BJ (cell line): ENCODE measurements around the gene HDC. TPM values are rescaled to one million over a fixed set of nuclear protein-coding genes. Genes with fewer than 3 reads are reported as not detected.

Source experiments
- CTCF ChIA-PET: fragments of 350-600 bp; formaldehyde crosslinking; extraction: SDS; loops from one replicate; lab custom pipeline; 2021; ENCODE audit warnings: antibody characterized with exemption, inconsistent platforms; lab: Yijun Ruan, JAX
- POLR2A ChIA-PET: fragments of 300-600 bp; sonication (Branson Sonifier 250); formaldehyde crosslinking; extraction: SDS; loops from one replicate; lab custom pipeline; 2021; ENCODE audit warnings: antibody characterized with exemption; lab: Charles Lee
- DNase-seq: peaks from one replicate; pipeline ENCODE4 v3.0.0-alpha.2; 2011; ENCODE audit warnings: low read depth
- H3K27me3 ChIP-seq: 2 replicates; pipeline ENCODE4 v1.6.0; 2011; ENCODE audit warnings: low read length; ENCODE audit not compliant: control insufficient read depth, insufficient read depth
- H3K36me3 ChIP-seq: 2 replicates; pipeline ENCODE4 v1.5.1; 2011; ENCODE audit warnings: low read length; ENCODE audit not compliant: control insufficient read depth, insufficient read depth
- H3K4me3 ChIP-seq: 2 replicates; pipeline ENCODE4 v1.5.1; 2011; ENCODE audit warnings: low read depth, mild to moderate bottlenecking, control low read depth, low read length
- CTCF ChIP-seq: IDR thresholded peaks from 2 replicates; pipeline ENCODE4 v1.5.1; 2011; ENCODE audit warnings: low read depth, mild to moderate bottlenecking, control low read depth, inconsistent platforms, low read length, moderate library complexity; ENCODE audit not compliant: insufficient read depth
- polyA plus RNA-seq: library from polyadenylated mRNA; depleted of rRNA; stranded (reverse); fragments of >200 nt; gene quantifications from 2 replicates; pipeline ENCODE4 v1.2.3, GENCODE V29; 2011

The HDC gene
- polyA plus RNA-seq, 1 experiment, result not detected

GRCh38 chr15:50267577-50267976 lies 2.1 kb upstream of the HDC start:
- ChIA-PET CTCF (no interaction called here), POLR2A (no interaction called here)
- Histone ChIP-seq H3K27me3 (no peaks in the 10 kb centered on the region; the same call in 1 of the 2 replicates), H3K4me3 (no peak overlapping the region), H3K36me3 (no peaks in the 10 kb centered on the region)
- DNase-seq, result no peak
- TF ChIP-seq CTCF, result no peak

- Histone ChIP-seq H3K4me3 (no peak overlapping the region), H3K36me3 (no peaks in the 10 kb centered on the region), H3K27me3 (no peaks in the 10 kb centered on the region; the same call in 1 of the 2 replicates)
- ChIA-PET POLR2A (no interaction called here), CTCF (no interaction called here)
- TF ChIP-seq CTCF, result no peak
- no peak for DNase-seq
These were observed 3.0 kb downstream of the HDC start for GRCh38 chr15:50262533-50262932.

- DNase-seq, result no peak
- TF ChIP-seq CTCF, result no peak
- Histone ChIP-seq H3K36me3 (no peaks in the 10 kb centered on the region), H3K27me3 (no peaks in the 10 kb centered on the region; the same call in 1 of the 2 replicates), H3K4me3 (no peak overlapping the region)
- ChIA-PET POLR2A (no interaction called here), CTCF (interaction anchor here (0.5 kb wide), 1 partner anchor 16 kb away, joined by 3 read pairs; no protein-coding TSS in a partner anchor)
These were observed 3.5 kb downstream of the HDC start for GRCh38 chr15:50261981-50262380.

GRCh38 chr15:50260969-50261496 lies 4.5 kb downstream of the HDC start:
- no peaks in the 10 kb centered on the region; the same call in 1 of the 2 replicates for H3K27me3 ChIP-seq
- TF ChIP-seq CTCF, result no peak
- no peak overlapping the region for H3K4me3 ChIP-seq
- ChIA-PET CTCF (no interaction called here), POLR2A (no interaction called here)
- no peaks in the 10 kb centered on the region for H3K36me3 ChIP-seq
- no peak for DNase-seq

GRCh38 chr15:50259276-50259675 lies 6.2 kb downstream of the HDC start:
- CTCF ChIA-PET, result no interaction called here

More at GRCh38 chr15:50259276-50259675, 6.2 kb downstream of the HDC start:
- Histone ChIP-seq H3K36me3 (no peaks in the 10 kb centered on the region), H3K4me3 (no peak overlapping the region), H3K27me3 (no peaks in the 10 kb centered on the region; the same call in 1 of the 2 replicates)
- POLR2A ChIA-PET, result no interaction called here
- DNase-seq, result no peak
- TF ChIP-seq CTCF, result no peak
